WTC11 (cell line): ENCODE data around the gene PRF1. TPM values are rescaled to one million over a fixed set of nuclear protein-coding genes. Genes with fewer than 3 reads are reported as not detected.

Source experiments
- ATAC-seq: fragments of 200-7000 bp; cut with Tn5 transposase; 2 replicates; pipeline ENCODE4 v1.10.0; 2021; ENCODE audit warnings: mild to moderate bottlenecking, moderate library complexity
- CTCF ChIA-PET: fragments of 300-600 bp; sonication (Branson Sonifier 250); formaldehyde crosslinking; loops from one replicate; lab custom pipeline; 2021; ENCODE audit warnings: antibody characterized with exemption; lab: Charles Lee
- POLR2A ChIA-PET: fragments of 350-600 bp; sonication (Branson Sonifier 250); formaldehyde crosslinking; loops from one replicate; lab custom pipeline; 2021; ENCODE audit warnings: antibody characterized with exemption; lab: Charles Lee
- DNase-seq: peaks from one replicate; pipeline ENCODE4 v3.0.0; 2021; ENCODE audit warnings: low spot score
- H3K27ac Mint-ChIP-seq: 2 replicates; pipeline ENCODE4 v1.8.0; 2021; ENCODE audit warnings: mixed read lengths
- H3K27me3 Mint-ChIP-seq: 2 replicates; pipeline ENCODE4 v1.8.0; 2021; ENCODE audit warnings: low read depth, mild to moderate bottlenecking, moderate library complexity, mixed read lengths
- H3K36me3 Mint-ChIP-seq: 2 replicates; pipeline ENCODE4 v1.8.0; 2021; ENCODE audit warnings: mixed read lengths
- H3K4me1 Mint-ChIP-seq: 2 replicates; pipeline ENCODE4 v1.8.0; 2022; ENCODE audit warnings: mixed read lengths
- H3K4me3 Mint-ChIP-seq: 2 replicates; pipeline ENCODE4 v1.8.0; 2021; ENCODE audit warnings: mild to moderate bottlenecking, moderate library complexity, mixed read lengths
- H3K9me3 Mint-ChIP-seq: 2 replicates; pipeline ENCODE4 v1.8.0; 2021; ENCODE audit warnings: mixed read lengths
- ELF4 ChIP-seq: sonication (generic); formaldehyde crosslinking; IDR thresholded peaks from 2 replicates; pipeline ENCODE4 v1.8.1; 2022; ENCODE audit warnings: low read depth, mild to moderate bottlenecking, moderate library complexity, missing genetic modification reagents
- ESRRA ChIP-seq: sonication (generic); formaldehyde crosslinking; IDR thresholded peaks from 2 replicates; pipeline ENCODE4 v1.8.1; 2022; ENCODE audit warnings: mild to moderate bottlenecking, missing genetic modification reagents, borderline replicate concordance
- FOXJ3 ChIP-seq: sonication (generic); formaldehyde crosslinking; IDR thresholded peaks from 2 replicates; pipeline ENCODE4 v1.9.0; 2021; ENCODE audit warnings: missing genetic modification reagents, mild to moderate bottlenecking, borderline replicate concordance
- HMGA2 ChIP-seq: fragments of 250-450 bp; sonication (Bioruptor Pico); IDR thresholded peaks from 2 replicates; pipeline ENCODE4 v1.4.0; 2021; ENCODE audit warnings: mild to moderate bottlenecking, moderate library complexity
- PRRX2 ChIP-seq: fragments of 250-450 bp; sonication (Bioruptor Pico); IDR thresholded peaks from 2 replicates; pipeline ENCODE4 v1.8.0; 2021; ENCODE audit warnings: mild to moderate bottlenecking
- RELA ChIP-seq: sonication (generic); formaldehyde crosslinking; IDR thresholded peaks from 2 replicates; pipeline ENCODE4 v1.8.1; 2022; ENCODE audit warnings: missing genetic modification reagents, mild to moderate bottlenecking, borderline replicate concordance
- SP1 ChIP-seq: sonication (generic); formaldehyde crosslinking; conservative IDR thresholded peaks from 2 replicates; pipeline ENCODE4 v1.8.1; 2022; ENCODE audit warnings: missing genetic modification reagents
- TP53 ChIP-seq: sonication (generic); formaldehyde crosslinking; IDR thresholded peaks from 2 replicates; pipeline ENCODE4 v1.8.1; 2023; ENCODE audit warnings: mild to moderate bottlenecking, missing genetic modification reagents
- total RNA-seq: library from RNA; stranded (reverse); gene quantifications from 3 replicates; pipeline ENCODE4 v1.2.3, GENCODE V29; 2021
- TF ChIP-seq, protein P1 (sequence below): sonication (generic); formaldehyde crosslinking; IDR thresholded peaks from 2 replicates; pipeline ENCODE4 v1.8.0; 2022; ENCODE audit warnings: mild to moderate bottlenecking, missing genetic modification reagents
- TF ChIP-seq, protein P2 (sequence below): sonication (generic); formaldehyde crosslinking; IDR thresholded peaks from 2 replicates; pipeline ENCODE4 v1.8.0; 2022; ENCODE audit warnings: mild to moderate bottlenecking, missing genetic modification reagents
- TF ChIP-seq, protein P3 (sequence below): fragments of 250-450 bp; sonication (Bioruptor Pico); IDR thresholded peaks from 2 replicates; pipeline ENCODE4 v1.8.0; 2021; ENCODE audit warnings: mild to moderate bottlenecking
- TF ChIP-seq, protein P4 (sequence below): sonication (generic); formaldehyde crosslinking; IDR thresholded peaks from 2 replicates; pipeline ENCODE4 v1.8.1; 2023; ENCODE audit warnings: mild to moderate bottlenecking, missing genetic modification reagents
- TF ChIP-seq, protein P5 (sequence below): fragments of 250-450 bp; sonication (Bioruptor Pico); IDR thresholded peaks from 2 replicates; pipeline ENCODE4 v2.1.2; 2022; ENCODE audit warnings: mild to moderate bottlenecking, moderate library complexity
- TF ChIP-seq, protein P6 (sequence below): fragments of 250-450 bp; sonication (Bioruptor Pico); conservative IDR thresholded peaks from 2 replicates; pipeline ENCODE4 v1.9.0; 2021; ENCODE audit warnings: mild to moderate bottlenecking
- TF ChIP-seq, protein P7 (sequence below): fragments of 250-450 bp; sonication (Bioruptor Pico); IDR thresholded peaks from 2 replicates; pipeline ENCODE4 v1.9.0; 2021; ENCODE audit warnings: mild to moderate bottlenecking, borderline replicate concordance
- TF ChIP-seq, protein P8 (sequence below): sonication (generic); formaldehyde crosslinking; IDR thresholded peaks from 2 replicates; pipeline ENCODE4 v1.8.0; 2023; ENCODE audit warnings: mild to moderate bottlenecking, missing genetic modification reagents

Gene PRF1
- total RNA-seq, 1 experiment from 2014 or later = 0.11 TPM

DNA sequence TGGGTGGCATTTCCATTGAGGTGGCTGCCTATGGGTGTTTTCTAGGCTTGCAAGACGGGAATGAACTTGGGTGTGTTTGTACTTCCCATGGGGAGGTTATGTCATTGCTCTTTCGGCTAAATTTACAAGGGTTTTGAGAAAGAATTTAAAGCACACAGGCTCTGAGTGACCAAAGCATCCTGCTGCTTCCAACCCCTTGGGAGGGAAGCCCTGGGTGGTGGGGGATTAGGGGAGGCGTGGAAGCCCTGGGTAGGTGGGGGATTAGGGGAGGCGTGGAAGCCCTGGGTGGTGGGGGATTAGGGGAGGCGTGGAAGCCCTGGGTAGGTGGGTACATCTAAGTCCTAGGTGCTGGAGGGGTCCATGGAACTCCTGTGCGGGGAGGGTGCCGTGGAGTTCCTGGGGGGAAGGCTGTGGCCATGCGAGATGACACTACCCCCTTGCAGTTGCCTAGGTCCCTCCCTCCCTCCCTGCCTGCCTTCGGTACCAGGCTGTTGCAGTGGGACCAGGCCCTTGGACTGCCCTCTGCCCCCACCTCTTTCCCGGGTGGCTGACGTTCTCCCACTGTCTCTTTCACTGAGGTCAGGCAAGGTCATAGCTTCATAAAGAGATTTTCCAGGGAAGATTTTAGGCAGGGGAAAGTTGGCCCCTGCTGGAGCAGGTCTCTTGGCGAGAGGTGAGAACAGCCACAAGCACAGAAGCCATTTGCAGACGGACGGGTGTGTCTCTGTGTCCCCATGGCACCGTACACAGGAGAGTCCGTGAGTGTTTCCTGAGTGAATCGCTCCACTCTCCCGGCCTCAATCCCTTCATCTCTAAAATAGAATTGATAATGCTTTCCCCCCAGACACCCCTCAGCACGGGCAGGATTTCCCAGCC, 19.5 kb downstream of the PRF1 start:
- Mint-ChIP-seq H3K4me3 (no peak overlapping the region), H3K27me3 (no peaks in the 10 kb centered on the region; the same call in 1 of the 2 replicates), H3K27ac (no peak overlapping the region), H3K9me3 (peaks cover 3% of the 10 kb centered on the region; the same call in 1 of the 2 replicates), H3K36me3 (no peaks in the 10 kb centered on the region), H3K4me1 (peaks cover 25% of the 10 kb centered on the region)
- ChIA-PET CTCF (interaction anchor here (1.2 kb wide), 1 partner anchor 24 kb away, joined by 4 read pairs; no protein-coding TSS in a partner anchor), POLR2A (no interaction called here)
- ATAC-seq (no peak), DNase-seq (peak; percentile 6)
- TF ChIP-seq FOXJ3 (CRISPR knock-in tag) = no peak
- TF ChIP-seq, protein P1, sequence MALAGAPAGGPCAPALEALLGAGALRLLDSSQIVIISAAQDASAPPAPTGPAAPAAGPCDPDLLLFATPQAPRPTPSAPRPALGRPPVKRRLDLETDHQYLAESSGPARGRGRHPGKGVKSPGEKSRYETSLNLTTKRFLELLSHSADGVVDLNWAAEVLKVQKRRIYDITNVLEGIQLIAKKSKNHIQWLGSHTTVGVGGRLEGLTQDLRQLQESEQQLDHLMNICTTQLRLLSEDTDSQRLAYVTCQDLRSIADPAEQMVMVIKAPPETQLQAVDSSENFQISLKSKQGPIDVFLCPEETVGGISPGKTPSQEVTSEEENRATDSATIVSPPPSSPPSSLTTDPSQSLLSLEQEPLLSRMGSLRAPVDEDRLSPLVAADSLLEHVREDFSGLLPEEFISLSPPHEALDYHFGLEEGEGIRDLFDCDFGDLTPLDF (CRISPR knock-in tag) = no peak
- TF ChIP-seq, protein P2, sequence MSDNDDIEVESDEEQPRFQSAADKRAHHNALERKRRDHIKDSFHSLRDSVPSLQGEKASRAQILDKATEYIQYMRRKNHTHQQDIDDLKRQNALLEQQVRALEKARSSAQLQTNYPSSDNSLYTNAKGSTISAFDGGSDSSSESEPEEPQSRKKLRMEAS (CRISPR knock-in tag) = no peak
- no peak for TF ChIP-seq SP1 (CRISPR knock-in tag)
- TF ChIP-seq, protein P3, sequence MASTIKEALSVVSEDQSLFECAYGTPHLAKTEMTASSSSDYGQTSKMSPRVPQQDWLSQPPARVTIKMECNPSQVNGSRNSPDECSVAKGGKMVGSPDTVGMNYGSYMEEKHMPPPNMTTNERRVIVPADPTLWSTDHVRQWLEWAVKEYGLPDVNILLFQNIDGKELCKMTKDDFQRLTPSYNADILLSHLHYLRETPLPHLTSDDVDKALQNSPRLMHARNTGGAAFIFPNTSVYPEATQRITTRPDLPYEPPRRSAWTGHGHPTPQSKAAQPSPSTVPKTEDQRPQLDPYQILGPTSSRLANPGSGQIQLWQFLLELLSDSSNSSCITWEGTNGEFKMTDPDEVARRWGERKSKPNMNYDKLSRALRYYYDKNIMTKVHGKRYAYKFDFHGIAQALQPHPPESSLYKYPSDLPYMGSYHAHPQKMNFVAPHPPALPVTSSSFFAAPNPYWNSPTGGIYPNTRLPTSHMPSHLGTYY (CRISPR knock-in tag) = no peak
- TF ChIP-seq, protein P4, sequence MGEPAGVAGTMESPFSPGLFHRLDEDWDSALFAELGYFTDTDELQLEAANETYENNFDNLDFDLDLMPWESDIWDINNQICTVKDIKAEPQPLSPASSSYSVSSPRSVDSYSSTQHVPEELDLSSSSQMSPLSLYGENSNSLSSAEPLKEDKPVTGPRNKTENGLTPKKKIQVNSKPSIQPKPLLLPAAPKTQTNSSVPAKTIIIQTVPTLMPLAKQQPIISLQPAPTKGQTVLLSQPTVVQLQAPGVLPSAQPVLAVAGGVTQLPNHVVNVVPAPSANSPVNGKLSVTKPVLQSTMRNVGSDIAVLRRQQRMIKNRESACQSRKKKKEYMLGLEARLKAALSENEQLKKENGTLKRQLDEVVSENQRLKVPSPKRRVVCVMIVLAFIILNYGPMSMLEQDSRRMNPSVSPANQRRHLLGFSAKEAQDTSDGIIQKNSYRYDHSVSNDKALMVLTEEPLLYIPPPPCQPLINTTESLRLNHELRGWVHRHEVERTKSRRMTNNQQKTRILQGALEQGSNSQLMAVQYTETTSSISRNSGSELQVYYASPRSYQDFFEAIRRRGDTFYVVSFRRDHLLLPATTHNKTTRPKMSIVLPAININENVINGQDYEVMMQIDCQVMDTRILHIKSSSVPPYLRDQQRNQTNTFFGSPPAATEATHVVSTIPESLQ (CRISPR knock-in tag) = no peak
- TF ChIP-seq ELF4 (CRISPR knock-in tag) = no peak
- no peak for TF ChIP-seq HMGA2 (CRISPR knock-in tag)
- TF ChIP-seq, protein P5, sequence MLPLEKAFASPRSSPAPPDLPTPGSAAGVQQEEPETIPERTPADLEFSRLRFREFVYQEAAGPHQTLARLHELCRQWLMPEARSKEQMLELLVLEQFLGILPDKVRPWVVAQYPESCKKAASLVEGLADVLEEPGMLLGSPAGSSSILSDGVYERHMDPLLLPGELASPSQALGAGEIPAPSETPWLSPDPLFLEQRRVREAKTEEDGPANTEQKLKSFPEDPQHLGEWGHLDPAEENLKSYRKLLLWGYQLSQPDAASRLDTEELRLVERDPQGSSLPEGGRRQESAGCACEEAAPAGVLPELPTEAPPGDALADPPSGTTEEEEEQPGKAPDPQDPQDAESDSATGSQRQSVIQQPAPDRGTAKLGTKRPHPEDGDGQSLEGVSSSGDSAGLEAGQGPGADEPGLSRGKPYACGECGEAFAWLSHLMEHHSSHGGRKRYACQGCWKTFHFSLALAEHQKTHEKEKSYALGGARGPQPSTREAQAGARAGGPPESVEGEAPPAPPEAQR (CRISPR knock-in tag) = no peak
- TF ChIP-seq, protein P6, sequence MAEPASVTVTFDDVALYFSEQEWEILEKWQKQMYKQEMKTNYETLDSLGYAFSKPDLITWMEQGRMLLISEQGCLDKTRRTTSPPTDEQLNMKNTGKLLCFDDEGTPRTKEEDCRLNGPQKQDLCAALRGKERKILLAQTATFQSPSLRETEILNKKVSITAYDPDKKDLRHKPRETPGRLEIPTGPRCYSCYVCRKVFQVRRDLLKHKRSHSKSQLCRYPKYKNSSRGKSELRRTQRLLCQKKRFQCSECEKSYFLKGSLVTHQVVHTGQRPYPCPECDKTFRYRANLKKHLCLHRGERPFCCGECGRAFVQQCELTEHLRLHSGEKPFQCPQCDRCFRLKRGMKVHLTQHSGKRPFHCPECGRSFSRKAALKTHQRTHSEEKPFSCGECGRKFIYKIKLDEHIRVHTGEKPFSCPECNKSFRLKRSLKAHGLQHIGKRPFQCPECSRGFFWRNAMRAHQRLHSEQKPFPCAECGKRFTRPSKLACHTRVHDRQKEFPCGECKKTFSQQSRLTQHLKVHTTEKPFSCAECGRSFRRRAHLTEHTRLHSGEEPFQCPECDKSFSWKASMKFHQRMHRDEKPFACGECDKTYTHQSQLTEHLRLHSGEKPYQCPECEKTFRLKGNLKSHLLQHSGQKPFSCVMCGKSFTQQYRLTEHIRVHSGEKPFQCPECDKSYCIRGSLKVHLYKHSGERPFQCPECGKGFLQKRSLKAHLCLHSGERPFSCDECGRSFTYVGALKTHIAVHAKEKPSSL = no peak
- TF ChIP-seq RELA (CRISPR knock-in tag) = no peak
- TF ChIP-seq PRRX2 (CRISPR knock-in tag) = no peak
- TF ChIP-seq, protein P7, sequence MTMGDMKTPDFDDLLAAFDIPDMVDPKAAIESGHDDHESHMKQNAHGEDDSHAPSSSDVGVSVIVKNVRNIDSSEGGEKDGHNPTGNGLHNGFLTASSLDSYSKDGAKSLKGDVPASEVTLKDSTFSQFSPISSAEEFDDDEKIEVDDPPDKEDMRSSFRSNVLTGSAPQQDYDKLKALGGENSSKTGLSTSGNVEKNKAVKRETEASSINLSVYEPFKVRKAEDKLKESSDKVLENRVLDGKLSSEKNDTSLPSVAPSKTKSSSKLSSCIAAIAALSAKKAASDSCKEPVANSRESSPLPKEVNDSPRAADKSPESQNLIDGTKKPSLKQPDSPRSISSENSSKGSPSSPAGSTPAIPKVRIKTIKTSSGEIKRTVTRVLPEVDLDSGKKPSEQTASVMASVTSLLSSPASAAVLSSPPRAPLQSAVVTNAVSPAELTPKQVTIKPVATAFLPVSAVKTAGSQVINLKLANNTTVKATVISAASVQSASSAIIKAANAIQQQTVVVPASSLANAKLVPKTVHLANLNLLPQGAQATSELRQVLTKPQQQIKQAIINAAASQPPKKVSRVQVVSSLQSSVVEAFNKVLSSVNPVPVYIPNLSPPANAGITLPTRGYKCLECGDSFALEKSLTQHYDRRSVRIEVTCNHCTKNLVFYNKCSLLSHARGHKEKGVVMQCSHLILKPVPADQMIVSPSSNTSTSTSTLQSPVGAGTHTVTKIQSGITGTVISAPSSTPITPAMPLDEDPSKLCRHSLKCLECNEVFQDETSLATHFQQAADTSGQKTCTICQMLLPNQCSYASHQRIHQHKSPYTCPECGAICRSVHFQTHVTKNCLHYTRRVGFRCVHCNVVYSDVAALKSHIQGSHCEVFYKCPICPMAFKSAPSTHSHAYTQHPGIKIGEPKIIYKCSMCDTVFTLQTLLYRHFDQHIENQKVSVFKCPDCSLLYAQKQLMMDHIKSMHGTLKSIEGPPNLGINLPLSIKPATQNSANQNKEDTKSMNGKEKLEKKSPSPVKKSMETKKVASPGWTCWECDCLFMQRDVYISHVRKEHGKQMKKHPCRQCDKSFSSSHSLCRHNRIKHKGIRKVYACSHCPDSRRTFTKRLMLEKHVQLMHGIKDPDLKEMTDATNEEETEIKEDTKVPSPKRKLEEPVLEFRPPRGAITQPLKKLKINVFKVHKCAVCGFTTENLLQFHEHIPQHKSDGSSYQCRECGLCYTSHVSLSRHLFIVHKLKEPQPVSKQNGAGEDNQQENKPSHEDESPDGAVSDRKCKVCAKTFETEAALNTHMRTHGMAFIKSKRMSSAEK (CRISPR knock-in tag) = no peak
- no peak for TF ChIP-seq ESRRA
- TF ChIP-seq TP53 = no peak
- TF ChIP-seq, protein P8, sequence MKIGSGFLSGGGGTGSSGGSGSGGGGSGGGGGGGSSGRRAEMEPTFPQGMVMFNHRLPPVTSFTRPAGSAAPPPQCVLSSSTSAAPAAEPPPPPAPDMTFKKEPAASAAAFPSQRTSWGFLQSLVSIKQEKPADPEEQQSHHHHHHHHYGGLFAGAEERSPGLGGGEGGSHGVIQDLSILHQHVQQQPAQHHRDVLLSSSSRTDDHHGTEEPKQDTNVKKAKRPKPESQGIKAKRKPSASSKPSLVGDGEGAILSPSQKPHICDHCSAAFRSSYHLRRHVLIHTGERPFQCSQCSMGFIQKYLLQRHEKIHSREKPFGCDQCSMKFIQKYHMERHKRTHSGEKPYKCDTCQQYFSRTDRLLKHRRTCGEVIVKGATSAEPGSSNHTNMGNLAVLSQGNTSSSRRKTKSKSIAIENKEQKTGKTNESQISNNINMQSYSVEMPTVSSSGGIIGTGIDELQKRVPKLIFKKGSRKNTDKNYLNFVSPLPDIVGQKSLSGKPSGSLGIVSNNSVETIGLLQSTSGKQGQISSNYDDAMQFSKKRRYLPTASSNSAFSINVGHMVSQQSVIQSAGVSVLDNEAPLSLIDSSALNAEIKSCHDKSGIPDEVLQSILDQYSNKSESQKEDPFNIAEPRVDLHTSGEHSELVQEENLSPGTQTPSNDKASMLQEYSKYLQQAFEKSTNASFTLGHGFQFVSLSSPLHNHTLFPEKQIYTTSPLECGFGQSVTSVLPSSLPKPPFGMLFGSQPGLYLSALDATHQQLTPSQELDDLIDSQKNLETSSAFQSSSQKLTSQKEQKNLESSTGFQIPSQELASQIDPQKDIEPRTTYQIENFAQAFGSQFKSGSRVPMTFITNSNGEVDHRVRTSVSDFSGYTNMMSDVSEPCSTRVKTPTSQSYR = no peak
